ENCODE data around the gene MAGEA10. TPM values are rescaled to one million over a fixed set of nuclear protein-coding genes. Genes with fewer than 3 reads are reported as not detected.

The MAGEA10 gene
- total and polyA plus RNA-seq, 9 donors: not detected

DNA sequence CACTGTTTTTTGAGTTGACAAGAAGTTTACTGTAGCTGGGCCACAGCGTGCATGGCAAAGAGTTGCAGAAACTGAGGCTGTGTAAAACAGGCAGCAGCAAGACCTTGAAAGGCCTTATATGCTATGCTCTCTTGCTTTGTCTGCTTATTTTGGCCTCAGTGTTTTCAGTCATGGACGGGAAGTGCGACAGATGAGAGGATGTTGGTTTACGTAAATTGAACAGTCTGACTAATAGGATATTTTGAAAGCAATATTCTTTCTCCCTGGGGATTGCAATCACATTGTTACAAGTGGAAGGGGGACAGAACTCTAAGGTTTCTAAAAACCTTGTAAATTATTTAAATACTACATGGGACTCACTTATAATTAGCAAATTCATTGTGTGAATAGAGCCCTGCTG, 32.2 kb upstream of the MAGEA10 start:
- intact Hi-C loops (cut with DNase I): no loop called here
- TF ChIP-seq EP300 (IDR thresholded peaks at IDR 0.05) (no peak), POLR2A (IDR thresholded peaks at IDR 0.05) (no peak)
- TF ChIP-seq, protein P1, sequence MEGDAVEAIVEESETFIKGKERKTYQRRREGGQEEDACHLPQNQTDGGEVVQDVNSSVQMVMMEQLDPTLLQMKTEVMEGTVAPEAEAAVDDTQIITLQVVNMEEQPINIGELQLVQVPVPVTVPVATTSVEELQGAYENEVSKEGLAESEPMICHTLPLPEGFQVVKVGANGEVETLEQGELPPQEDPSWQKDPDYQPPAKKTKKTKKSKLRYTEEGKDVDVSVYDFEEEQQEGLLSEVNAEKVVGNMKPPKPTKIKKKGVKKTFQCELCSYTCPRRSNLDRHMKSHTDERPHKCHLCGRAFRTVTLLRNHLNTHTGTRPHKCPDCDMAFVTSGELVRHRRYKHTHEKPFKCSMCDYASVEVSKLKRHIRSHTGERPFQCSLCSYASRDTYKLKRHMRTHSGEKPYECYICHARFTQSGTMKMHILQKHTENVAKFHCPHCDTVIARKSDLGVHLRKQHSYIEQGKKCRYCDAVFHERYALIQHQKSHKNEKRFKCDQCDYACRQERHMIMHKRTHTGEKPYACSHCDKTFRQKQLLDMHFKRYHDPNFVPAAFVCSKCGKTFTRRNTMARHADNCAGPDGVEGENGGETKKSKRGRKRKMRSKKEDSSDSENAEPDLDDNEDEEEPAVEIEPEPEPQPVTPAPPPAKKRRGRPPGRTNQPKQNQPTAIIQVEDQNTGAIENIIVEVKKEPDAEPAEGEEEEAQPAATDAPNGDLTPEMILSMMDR (IDR thresholded peaks at IDR 0.05): no peak
- H3K27me3 ChIP-seq: no peaks in the 10 kb centered on the region
- no peak overlapping the region for H3K27ac ChIP-seq
- no peak overlapping the region for H3K4me3 ChIP-seq
- no peak for DNase-seq
- no peaks in the 10 kb centered on the region for H3K9me3 ChIP-seq
- no peaks in the 10 kb centered on the region for H3K36me3 ChIP-seq
- no peaks in the 10 kb centered on the region for H3K4me1 ChIP-seq (ENCODE audit: insufficient read depth)
- 73 to 84% (median 76%) methylated on average over 4 of the region's 4 CpGs for WGBS, 3 donors

DNA sequence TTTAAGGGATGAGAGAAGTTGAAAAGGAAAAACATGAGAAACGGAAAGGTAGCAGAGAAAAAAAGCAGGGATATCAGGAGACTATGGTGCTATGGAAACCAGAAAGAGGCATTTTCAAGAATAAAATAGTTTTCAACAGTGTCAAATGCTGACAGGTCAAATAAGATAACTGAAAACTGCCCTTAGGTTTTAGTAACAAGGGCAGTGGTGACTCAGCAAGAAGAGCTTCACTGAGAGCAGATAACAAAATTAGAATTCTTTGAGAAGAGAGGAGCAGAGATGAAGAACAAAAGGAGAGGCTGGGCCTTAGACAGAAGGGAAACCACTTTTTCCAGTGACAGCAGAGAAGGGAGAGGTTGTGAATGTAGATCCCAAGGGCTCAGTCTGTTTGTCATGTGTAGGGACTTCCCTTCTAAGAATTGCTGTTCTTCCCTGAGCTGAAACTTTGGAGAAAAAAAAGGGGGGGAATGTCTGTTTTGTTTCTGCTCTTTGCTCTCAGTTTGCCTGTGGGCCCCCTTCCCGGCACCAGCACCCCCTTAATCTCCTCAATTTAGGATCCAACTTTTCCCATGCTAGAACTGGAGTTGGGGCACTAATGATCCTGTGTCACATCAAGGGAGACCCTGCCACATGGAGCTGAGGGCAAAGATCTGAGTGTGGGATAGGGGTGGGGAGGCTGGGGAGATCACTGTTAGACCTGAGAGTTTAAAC, 26.8 kb upstream of the MAGEA10 start:
- Histone ChIP-seq H3K4me3 (no peak overlapping the region), H3K9me3 (no peaks in the 10 kb centered on the region), H3K4me1 (ENCODE audit: insufficient read depth) (no peaks in the 10 kb centered on the region), H3K27me3 (no peaks in the 10 kb centered on the region), H3K27ac (no peak overlapping the region), H3K36me3 (no peaks in the 10 kb centered on the region)
- intact Hi-C loops (cut with DNase I): no loop called here
- DNase-seq: no peak
- TF ChIP-seq, protein P1 (IDR thresholded peaks at IDR 0.05): no peak
- TF ChIP-seq POLR2A (IDR thresholded peaks at IDR 0.05) (no peak), EP300 (IDR thresholded peaks at IDR 0.05) (no peak)
- WGBS, 3 donors: 42 to 71% (median 54%) methylated on average over 2 of the region's 2 CpGs

DNA sequence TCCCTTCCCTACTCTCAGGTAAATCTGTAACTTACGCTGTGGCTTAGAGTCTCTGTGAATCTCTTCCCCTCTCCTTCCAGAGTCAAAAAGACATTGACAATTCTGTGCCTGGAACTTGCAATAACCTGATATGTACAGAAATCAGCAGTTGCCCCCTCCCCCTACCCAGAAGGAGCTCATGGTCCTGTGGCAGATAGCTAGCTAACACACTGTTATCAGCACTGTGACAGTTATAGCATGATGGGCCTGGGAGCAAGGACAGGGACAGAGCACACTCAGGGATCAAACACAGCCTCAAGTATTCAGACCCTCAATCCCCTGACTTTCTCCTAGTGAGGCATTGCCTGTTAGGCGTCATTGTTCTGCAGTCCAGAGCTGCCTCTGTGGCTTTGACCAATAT, 18.7 kb upstream of the MAGEA10 start:
- H3K9me3 ChIP-seq: no peaks in the 10 kb centered on the region
- no peaks in the 10 kb centered on the region for H3K4me1 ChIP-seq (ENCODE audit: insufficient read depth)
- H3K36me3 ChIP-seq: no peaks in the 10 kb centered on the region
- H3K4me3 ChIP-seq: no peak overlapping the region
- 58 to 72% (median 64%) methylated on average over 2 of the region's 2 CpGs for WGBS, 3 donors
- H3K27me3 ChIP-seq: no peaks in the 10 kb centered on the region
- TF ChIP-seq, protein P1 (IDR thresholded peaks at IDR 0.05): no peak
- TF ChIP-seq EP300 (IDR thresholded peaks at IDR 0.05): no peak
- TF ChIP-seq POLR2A (IDR thresholded peaks at IDR 0.05): no peak
- no peak for DNase-seq
- no peak overlapping the region for H3K27ac ChIP-seq
- intact Hi-C loops (cut with DNase I): no loop called here

DNA sequence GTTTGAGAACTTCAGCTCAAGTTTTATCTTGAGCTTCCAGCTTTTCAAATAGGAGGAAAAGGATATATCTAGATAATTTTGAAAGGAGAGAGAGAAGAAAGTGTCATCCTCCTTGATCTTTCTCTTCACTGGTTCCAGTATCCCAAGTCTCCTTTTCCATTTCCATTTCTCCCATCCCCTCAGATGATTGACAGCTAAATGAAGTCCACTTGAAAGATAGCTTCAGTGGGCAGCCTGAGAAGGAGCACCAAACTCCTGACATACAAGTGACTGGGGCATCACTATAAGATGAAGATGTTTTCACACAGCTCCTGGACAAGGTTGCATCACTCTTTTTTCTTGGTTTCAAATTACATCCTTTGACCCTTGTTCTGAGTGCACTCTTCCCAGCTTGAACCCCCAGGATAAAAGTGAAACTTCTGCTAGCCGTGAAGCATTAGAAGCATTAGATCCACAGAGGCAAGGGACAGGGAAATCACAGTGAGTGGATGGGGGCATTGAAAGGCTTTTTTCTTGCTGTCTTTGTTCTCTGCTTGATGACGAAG, 17.5 kb upstream of the MAGEA10 start:
- DNase-seq: no peak
- 51 to 60% (median 52%) methylated on average over 2 of the region's 2 CpGs for WGBS, 3 donors
- TF ChIP-seq, protein P1 (IDR thresholded peaks at IDR 0.05): no peak
- no peak for TF ChIP-seq EP300 (IDR thresholded peaks at IDR 0.05)
- TF ChIP-seq POLR2A (IDR thresholded peaks at IDR 0.05): no peak

More for the DNA sequence above, 17.5 kb upstream of the MAGEA10 start:
- H3K4me1 ChIP-seq (ENCODE audit: insufficient read depth): no peaks in the 10 kb centered on the region
- H3K27ac ChIP-seq: no peak overlapping the region
- H3K9me3 ChIP-seq: no peaks in the 10 kb centered on the region
- no peaks in the 10 kb centered on the region for H3K27me3 ChIP-seq
- intact Hi-C loops (cut with DNase I): no loop called here
- no peaks in the 10 kb centered on the region for H3K36me3 ChIP-seq
- H3K4me3 ChIP-seq: no peak overlapping the region

All from ovary (tissue), 9 donors.